Activated T-cell treated with anti-CD3 and anti-CD28 coated beads, Interleukin-2, amount 50 U/mL, for 48 hours (primary cell): ENCODE results near the gene CDC42EP2.

ENCODE experiments used
- DNase-seq, 2 experiments: peaks; one replicate each; pipeline ENCODE4 v3.0.0-alpha.2; 2020

Gene CDC42EP2

GRCh38 chr11:65314501-65315203, at the start of gene CDC42EP2:
CDC42EP2 (plus strand) TSS chr11:65314866; CDS start chr11:65320899, 6,033 bp downstream.
- DNase-seq = peak; percentile 85 to 88

GRCh38 chr11:65266210-65266609, 48.5 kb upstream of the CDC42EP2 start:
- DNase-seq = no peak

GRCh38 chr11:65274735-65275682, 39.7 kb upstream of the CDC42EP2 start:
- peak in 1 of 2 experiments; percentile 35 for DNase-seq

- no peak for DNase-seq
Observed at GRCh38 chr11:65275906-65276305, 38.8 kb upstream of the CDC42EP2 start.

- DNase-seq = no peak
Observed at GRCh38 chr11:65277631-65278277, 36.9 kb upstream of the CDC42EP2 start.

- no peak for DNase-seq
Observed at GRCh38 chr11:65278356-65278755, 36.3 kb upstream of the CDC42EP2 start.

- no peak for DNase-seq
Observed at GRCh38 chr11:65279279-65279678, 35.4 kb upstream of the CDC42EP2 start.

GRCh38 chr11:65279741-65280440, 34.8 kb upstream of the CDC42EP2 start:
- DNase-seq = peak; percentile 52 to 57

GRCh38 chr11:65280646-65281045, 34.0 kb upstream of the CDC42EP2 start:
- no peak for DNase-seq

- no peak for DNase-seq
Observed at GRCh38 chr11:65286686-65287085, 28.0 kb upstream of the CDC42EP2 start.

- DNase-seq = no peak
Observed at GRCh38 chr11:65287601-65288000, 27.1 kb upstream of the CDC42EP2 start.

- DNase-seq = no peak
Observed at GRCh38 chr11:65288706-65289536, 25.7 kb upstream of the CDC42EP2 start.

- DNase-seq = no peak
Observed at GRCh38 chr11:65290448-65291165, 24.1 kb upstream of the CDC42EP2 start.

GRCh38 chr11:65291613-65292012, 23.1 kb upstream of the CDC42EP2 start:
- no peak for DNase-seq

- DNase-seq = no peak
Observed at GRCh38 chr11:65292890-65293289, 21.8 kb upstream of the CDC42EP2 start.

- DNase-seq = no peak
Observed at GRCh38 chr11:65293909-65294381, 20.7 kb upstream of the CDC42EP2 start.

- DNase-seq = no peak
Observed at GRCh38 chr11:65295001-65295400, 19.7 kb upstream of the CDC42EP2 start.

- no peak for DNase-seq
Observed at GRCh38 chr11:65295571-65296341, 18.9 kb upstream of the CDC42EP2 start.

GRCh38 chr11:65297026-65297672, 17.5 kb upstream of the CDC42EP2 start:
- DNase-seq = no peak

- no peak for DNase-seq
Observed at GRCh38 chr11:65298131-65298535, 16.5 kb upstream of the CDC42EP2 start.
